ENCODE data around the gene STARD3. TPM values are rescaled to one million over a fixed set of nuclear protein-coding genes. Genes with fewer than 3 reads are reported as not detected.
A peak's percentile ranks its signal among the peaks of the same experiment; 100 is the strongest.
"Not testable (repeated sequence)": the region's sequence is repeated elsewhere in the genome, so short reads cannot be mapped to it uniquely, and the experiment has no call there.

The STARD3 gene
- polyA plus RNA-seq, 1 donor: 57.9 TPM

DNA sequence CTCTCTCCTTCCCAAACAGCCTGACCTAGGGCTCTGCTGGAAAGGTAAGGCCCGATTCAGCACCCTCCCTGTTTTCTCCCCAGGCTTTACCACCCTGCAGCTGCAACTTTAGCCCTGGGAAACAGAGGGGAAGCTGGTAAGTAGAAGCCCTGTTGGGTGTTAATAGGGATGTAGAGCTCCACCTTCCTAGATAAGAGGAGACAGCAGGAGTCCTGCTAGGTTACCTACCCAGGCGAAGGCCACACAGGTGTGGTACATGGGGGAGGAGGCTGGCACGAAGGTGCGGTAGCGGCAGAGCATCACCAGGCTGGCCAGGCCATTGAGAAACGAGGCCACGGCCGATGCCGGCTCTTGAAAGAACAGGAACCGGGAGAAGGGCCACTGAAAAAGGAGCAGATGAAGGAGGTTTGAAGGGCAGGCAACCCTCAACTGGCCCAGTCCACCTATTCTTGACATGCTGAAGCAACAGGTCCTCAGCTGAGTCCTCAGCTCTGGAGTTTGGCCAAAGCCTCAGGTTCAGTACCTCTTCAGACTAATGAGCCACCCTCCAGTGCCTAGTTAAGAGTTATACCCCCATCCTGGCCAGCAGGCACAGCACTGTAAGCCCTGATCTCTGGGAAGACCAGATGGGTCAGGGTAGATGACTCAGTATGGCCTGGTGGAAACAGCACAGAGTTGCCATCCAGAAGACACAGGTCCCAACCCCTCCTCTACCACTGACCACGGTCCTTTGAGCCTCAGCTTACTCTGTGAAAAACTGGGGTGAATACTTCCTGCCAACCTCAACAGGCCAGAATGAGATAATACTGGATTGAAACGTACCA, 47.6 kb downstream of the STARD3 start:
- Histone ChIP-seq H3K36me3 (ENCODE audit: control insufficient read depth, insufficient read depth, low read length) (peaks cover 25% of the 10 kb centered on the region), H3K27ac (ENCODE audit: low read length) (no peak overlapping the region), H3K4me1 (ENCODE audit: control insufficient read depth, insufficient read depth, low read length) (peaks cover 37% of the 10 kb centered on the region), H3K9me3 (ENCODE audit: control insufficient read depth, low read depth, low read length) (no peaks in the 10 kb centered on the region), H3K27me3 (ENCODE audit: control insufficient read depth, insufficient read depth, low read length) (no peaks in the 10 kb centered on the region), H3K4me3 (ENCODE audit: low read length) (no peak overlapping the region)
- DNase-seq: no peak
- no CpG with 5 or more reads among the region's 12 CpGs for WGBS (ENCODE audit: insufficient coverage, low lambda C conversion rate)

- peak in 1 of 2 donors; percentile 59 for DNase-seq
- H3K36me3 ChIP-seq (ENCODE audit: control insufficient read depth, insufficient read depth, low read length): peaks cover 21% of the 10 kb centered on the region
- no CpG with 5 or more reads among the region's 6 CpGs for WGBS (ENCODE audit: insufficient coverage, low lambda C conversion rate)
Measured at GRCh38 chr17:39687101-39687545, 50.2 kb downstream of the STARD3 start.

DNA sequence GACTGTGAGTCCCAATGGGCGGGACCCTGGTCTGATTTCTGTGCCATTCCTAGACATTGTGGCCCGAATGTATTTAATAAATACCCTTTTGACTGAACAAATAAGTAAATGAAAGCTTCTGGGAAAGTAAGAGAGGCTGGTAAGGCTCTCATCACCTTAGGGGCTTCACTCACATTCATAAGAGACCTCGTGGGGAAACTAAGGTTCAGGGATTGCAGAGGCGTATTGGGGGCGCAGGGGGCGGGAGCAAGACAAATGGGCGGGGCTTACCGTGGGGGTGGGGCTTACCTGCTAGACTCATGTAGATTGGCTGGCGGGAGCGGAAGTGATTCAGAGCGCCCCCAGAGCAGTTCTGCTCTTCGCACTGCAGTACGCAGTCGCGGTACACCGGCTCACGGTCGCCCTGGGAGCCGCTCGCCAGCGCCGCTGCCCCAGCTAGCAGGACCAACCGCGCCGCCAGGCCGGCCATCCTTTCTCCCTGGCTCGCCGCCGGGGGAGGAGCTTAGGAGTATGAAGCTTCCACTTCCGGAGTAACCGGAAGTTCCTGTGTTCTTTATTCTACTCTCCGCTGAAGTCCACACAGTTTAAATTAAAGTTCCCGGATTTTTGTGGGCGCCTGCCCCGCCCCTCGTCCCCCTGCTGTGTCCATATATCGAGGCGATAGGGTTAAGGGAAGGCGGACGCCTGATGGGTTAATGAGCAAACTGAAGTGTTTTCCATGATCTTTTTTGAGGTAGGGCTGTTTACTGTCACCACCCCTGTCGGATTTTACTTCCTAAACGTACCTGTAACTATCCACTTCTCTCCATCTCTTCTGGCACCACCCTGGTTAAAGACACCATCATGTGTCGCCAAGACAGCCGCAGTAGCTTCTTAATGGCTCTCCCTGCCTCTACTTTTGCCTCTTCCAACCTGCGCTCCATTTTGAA, 50.9 kb downstream of the STARD3 start, which contains the start of gene PGAP3:
TSS of gene PGAP3 (minus strand) at position 512 of the 929 bp plus-strand sequence. CDS start at position 469, 43 bp downstream.
- WGBS (ENCODE audit: insufficient coverage, low lambda C conversion rate): no CpG with 5 or more reads among the region's 45 CpGs
- H3K36me3 ChIP-seq (ENCODE audit: control insufficient read depth, insufficient read depth, low read length): peaks cover 21% of the 10 kb centered on the region
- H3K9me3 ChIP-seq (ENCODE audit: control insufficient read depth, low read depth, low read length): no peaks in the 10 kb centered on the region
- peak; percentile 88 to 95 for DNase-seq
- H3K27me3 ChIP-seq (ENCODE audit: control insufficient read depth, insufficient read depth, low read length): no peaks in the 10 kb centered on the region
- peak within 1 kb of the TSS; percentile 80 for H3K4me3 ChIP-seq (ENCODE audit: low read length)
- peaks cover 22% of the 10 kb centered on the region for H3K4me1 ChIP-seq (ENCODE audit: control insufficient read depth, insufficient read depth, low read length)
- H3K27ac ChIP-seq (ENCODE audit: low read length): peak within 1 kb of the TSS; percentile 96

More at GRCh38 chr17:39687101-39687545, 50.2 kb downstream of the STARD3 start:
- Histone ChIP-seq H3K27ac (ENCODE audit: low read length) (peak overlapping the region; percentile 96), H3K9me3 (ENCODE audit: control insufficient read depth, low read depth, low read length) (no peaks in the 10 kb centered on the region), H3K4me1 (ENCODE audit: control insufficient read depth, insufficient read depth, low read length) (peaks cover 18% of the 10 kb centered on the region), H3K27me3 (ENCODE audit: control insufficient read depth, insufficient read depth, low read length) (no peaks in the 10 kb centered on the region), H3K4me3 (ENCODE audit: low read length) (peak overlapping the region; percentile 80)

DNA sequence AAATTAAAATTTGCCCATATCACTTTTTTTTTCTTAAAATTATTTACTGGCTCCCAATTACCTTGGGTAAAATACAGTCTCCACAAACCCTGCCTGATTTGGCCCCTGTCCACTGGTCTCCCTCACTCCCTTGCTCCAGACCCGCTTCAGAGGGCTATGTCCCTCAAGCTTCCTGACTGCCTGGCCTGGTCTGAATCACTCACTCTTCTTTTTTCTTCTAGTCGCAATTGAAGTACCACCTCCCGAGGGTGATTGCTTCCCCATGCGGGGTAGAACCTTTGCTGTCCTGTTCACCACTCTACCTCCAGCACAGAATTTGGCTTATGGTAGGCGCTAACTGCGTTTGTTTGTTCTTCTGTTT, 51.5 kb downstream of the STARD3 start:
- Histone ChIP-seq H3K4me1 (ENCODE audit: control insufficient read depth, insufficient read depth, low read length) (peaks cover 29% of the 10 kb centered on the region), H3K27me3 (ENCODE audit: control insufficient read depth, insufficient read depth, low read length) (no peaks in the 10 kb centered on the region), H3K27ac (ENCODE audit: low read length) (peak overlapping the region; percentile 96), H3K4me3 (ENCODE audit: low read length) (peak overlapping the region; percentile 80), H3K36me3 (ENCODE audit: control insufficient read depth, insufficient read depth, low read length) (peaks cover 16% of the 10 kb centered on the region), H3K9me3 (ENCODE audit: control insufficient read depth, low read depth, low read length) (no peaks in the 10 kb centered on the region)
- DNase-seq: peak in 1 of 2 donors; percentile 47
- 8% methylated on average over 2 of the region's 6 CpGs for WGBS (ENCODE audit: insufficient coverage, low lambda C conversion rate)

DNA sequence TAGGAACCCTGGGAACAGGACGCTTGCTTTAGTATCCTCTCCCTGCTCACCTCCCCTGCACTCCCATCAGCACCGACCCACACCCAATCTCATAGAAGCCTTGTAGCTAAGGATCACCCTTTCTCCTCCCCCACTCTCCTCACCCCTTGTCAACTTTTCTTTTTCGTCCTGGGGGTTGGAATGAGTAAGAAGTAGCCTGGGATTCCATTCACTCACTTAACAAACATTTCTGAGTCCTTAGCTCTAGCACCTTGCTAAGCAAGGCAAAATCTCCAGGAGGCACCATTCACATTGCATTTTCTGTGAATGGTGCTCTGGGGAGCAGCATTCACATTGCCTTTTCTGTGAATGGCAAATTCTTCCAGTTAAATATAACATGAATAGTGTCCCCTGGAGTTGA, 52.0 kb downstream of the STARD3 start:
- Histone ChIP-seq H3K36me3 (ENCODE audit: control insufficient read depth, insufficient read depth, low read length) (peaks cover 14% of the 10 kb centered on the region), H3K4me3 (ENCODE audit: low read length) (peak overlapping the region; percentile 80)

DNA sequence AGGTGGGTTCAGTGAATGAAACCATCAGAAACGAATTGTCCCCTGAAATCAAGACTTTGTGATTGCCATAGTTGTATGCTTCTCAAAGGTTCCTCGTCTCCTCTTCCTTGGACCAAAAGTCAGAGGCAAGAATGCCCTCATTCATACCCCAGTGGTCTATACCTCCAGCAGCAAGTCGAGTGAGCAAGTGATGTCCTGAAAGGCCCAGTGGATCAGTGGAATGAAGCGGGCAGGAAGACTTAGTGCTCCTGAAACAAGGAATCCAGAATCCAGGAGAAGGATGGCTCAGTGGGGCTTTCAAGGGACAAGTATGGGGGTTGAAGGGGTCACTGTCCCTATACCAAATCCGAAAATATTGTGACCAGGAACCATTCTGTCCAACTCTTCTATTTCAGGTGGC, 57.6 kb downstream of the STARD3 start:
- no peak for DNase-seq
- Histone ChIP-seq H3K36me3 (ENCODE audit: control insufficient read depth, insufficient read depth, low read length) (no peaks in the 10 kb centered on the region), H3K27ac (ENCODE audit: low read length) (peak overlapping the region; percentile 79), H3K4me1 (ENCODE audit: control insufficient read depth, insufficient read depth, low read length) (peaks cover 44% of the 10 kb centered on the region), H3K4me3 (ENCODE audit: low read length) (no peak overlapping the region), H3K9me3 (ENCODE audit: control insufficient read depth, low read depth, low read length) (no peaks in the 10 kb centered on the region), H3K27me3 (ENCODE audit: control insufficient read depth, insufficient read depth, low read length) (no peaks in the 10 kb centered on the region)
- WGBS (ENCODE audit: insufficient coverage, low lambda C conversion rate): no CpG with 5 or more reads among the region's 5 CpGs

More for the DNA sequence above, 52.0 kb downstream of the STARD3 start:
- Histone ChIP-seq H3K4me1 (ENCODE audit: control insufficient read depth, insufficient read depth, low read length) (peaks cover 34% of the 10 kb centered on the region), H3K27ac (ENCODE audit: low read length) (peak overlapping the region; percentile 96), H3K27me3 (ENCODE audit: control insufficient read depth, insufficient read depth, low read length) (no peaks in the 10 kb centered on the region), H3K9me3 (ENCODE audit: control insufficient read depth, low read depth, low read length) (no peaks in the 10 kb centered on the region)
- no CpG with 5 or more reads among the region's 3 CpGs for WGBS (ENCODE audit: insufficient coverage, low lambda C conversion rate)
- no peak for DNase-seq

GRCh38 chr17:39695089-39695474, 58.1 kb downstream of the STARD3 start:
- Histone ChIP-seq H3K36me3 (ENCODE audit: control insufficient read depth, insufficient read depth, low read length) (no peaks in the 10 kb centered on the region), H3K27ac (ENCODE audit: low read length) (peak overlapping the region; percentile 79), H3K4me1 (ENCODE audit: control insufficient read depth, insufficient read depth, low read length) (peaks cover 44% of the 10 kb centered on the region), H3K4me3 (ENCODE audit: low read length) (no peak overlapping the region), H3K27me3 (ENCODE audit: control insufficient read depth, insufficient read depth, low read length) (no peaks in the 10 kb centered on the region), H3K9me3 (ENCODE audit: control insufficient read depth, low read depth, low read length) (no peaks in the 10 kb centered on the region)
- WGBS (ENCODE audit: insufficient coverage, low lambda C conversion rate): no CpG with 5 or more reads among the region's 2 CpGs
- no peak for DNase-seq

- WGBS (ENCODE audit: insufficient coverage, low lambda C conversion rate): no CpG with 5 or more reads among the region's 6 CpGs
- no peak for DNase-seq
- H3K4me1 ChIP-seq (ENCODE audit: control insufficient read depth, insufficient read depth, low read length): peaks cover 45% of the 10 kb centered on the region
Measured at GRCh38 chr17:39696731-39697130, 59.8 kb downstream of the STARD3 start.

GRCh38 chr17:39697961-39698360, 61.0 kb downstream of the STARD3 start:
- H3K27me3 ChIP-seq (ENCODE audit: control insufficient read depth, insufficient read depth, low read length): no peaks in the 10 kb centered on the region
- no peak overlapping the region for H3K27ac ChIP-seq (ENCODE audit: low read length)
- H3K4me1 ChIP-seq (ENCODE audit: control insufficient read depth, insufficient read depth, low read length): peaks cover 51% of the 10 kb centered on the region
- DNase-seq: no peak
- WGBS (ENCODE audit: insufficient coverage, low lambda C conversion rate): 100% methylated on average over 1 of the region's 5 CpGs
- no peak overlapping the region for H3K4me3 ChIP-seq (ENCODE audit: low read length)
- no peaks in the 10 kb centered on the region for H3K9me3 ChIP-seq (ENCODE audit: control insufficient read depth, low read depth, low read length)
- peaks cover 9% of the 10 kb centered on the region for H3K36me3 ChIP-seq (ENCODE audit: control insufficient read depth, insufficient read depth, low read length)

More at GRCh38 chr17:39696731-39697130, 59.8 kb downstream of the STARD3 start:
- H3K4me3 ChIP-seq (ENCODE audit: low read length): no peak overlapping the region
- no peaks in the 10 kb centered on the region for H3K9me3 ChIP-seq (ENCODE audit: control insufficient read depth, low read depth, low read length)
- no peaks in the 10 kb centered on the region for H3K27me3 ChIP-seq (ENCODE audit: control insufficient read depth, insufficient read depth, low read length)
- peaks cover under 1% of the 10 kb centered on the region for H3K36me3 ChIP-seq (ENCODE audit: control insufficient read depth, insufficient read depth, low read length)
- H3K27ac ChIP-seq (ENCODE audit: low read length): no peak overlapping the region

GRCh38 chr17:39699157-39699817, 62.3 kb downstream of the STARD3 start:
- Histone ChIP-seq H3K36me3 (ENCODE audit: control insufficient read depth, insufficient read depth, low read length) (peaks cover 14% of the 10 kb centered on the region), H3K27ac (ENCODE audit: low read length) (peak overlapping the region; percentile 93), H3K4me3 (ENCODE audit: low read length) (peak overlapping the region; percentile 95), H3K4me1 (ENCODE audit: control insufficient read depth, insufficient read depth, low read length) (peaks cover 53% of the 10 kb centered on the region)
- 64% methylated on average over 3 of the region's 11 CpGs for WGBS (ENCODE audit: insufficient coverage, low lambda C conversion rate)
- not testable (repeated sequence) for DNase-seq; H3K27me3 ChIP-seq (ENCODE audit: control insufficient read depth, insufficient read depth, low read length); H3K9me3 ChIP-seq (ENCODE audit: control insufficient read depth, low read depth, low read length)

Data from large intestine (tissue), 3 donors.